GM12878 (cell line): ENCODE measurements around the gene CDC16. TPM values are rescaled to one million over a fixed set of nuclear protein-coding genes. Genes with fewer than 3 reads are reported as not detected.

ENCODE experiments used
- ATAC-seq: fragments of 200-7000 bp; cut with Tn5 transposase; 3 replicates; pipeline ENCODE4 v1.9.1; 2020; ENCODE audit warnings: mild to moderate bottlenecking, moderate library complexity
- BruUV-seq: library from RNA; stranded (reverse); fragments of 400-500 nt; replicated peaks from 2 replicates; lab custom pipeline; 2021; lab: Mats Ljungman, UMichigan
- CTCF ChIA-PET: fragments of 300-600 bp; sonication (Branson Sonifier 250); formaldehyde crosslinking; extraction: SDS; loops from one replicate; lab custom pipeline; 2021; ENCODE audit warnings: inconsistent platforms; lab: Yijun Ruan, JAX
- POLR2A ChIA-PET: fragments of 350-600 bp; formaldehyde crosslinking; extraction: SDS; loops from one replicate; lab custom pipeline; 2021; ENCODE audit warnings: inconsistent platforms; lab: Charles Lee
- RAD21 ChIA-PET: fragments of 300-600 bp; sonication (Branson Sonifier 250); formaldehyde crosslinking; loops from one replicate; lab custom pipeline; 2023; ENCODE audit warnings: antibody characterized with exemption; ENCODE audit not compliant: unreplicated experiment; lab: Charles Lee
- SMC1A ChIA-PET: fragments of 300-600 bp; sonication (Branson Sonifier 250); formaldehyde crosslinking; loops from one replicate; lab custom pipeline; 2023; ENCODE audit not compliant: unreplicated experiment, uncharacterized antibody; lab: Charles Lee
- DNase-seq: peaks from one replicate; pipeline ENCODE4 v3.0.0-alpha.2; 2011; ENCODE audit warnings: low read depth, low spot score
- FAIRE-seq: peaks from 3 replicates; lab custom pipeline; 2011; peaks lifted over from hg19 to GRCh38; lab: Jason Lieb, UNC
- H2AFZ ChIP-seq: 2 replicates; pipeline ENCODE4 v1.6.0; 2011; ENCODE audit warnings: low read depth, low read length, control low read depth; ENCODE audit not compliant: control insufficient read depth
- H3K27ac ChIP-seq: 2 replicates; pipeline ENCODE4 v1.5.1; 2011; ENCODE audit warnings: control low read depth; ENCODE audit not compliant: control insufficient read depth, insufficient read depth
- H3K27me3 ChIP-seq, 2 experiments: replicated peaks in 1 of 2; 2 replicates each; pipeline versions ENCODE4 v1.6.0 to v1.6.1; 2011; ENCODE audit warnings: low read length in 1 of 2; ENCODE audit not compliant: control insufficient read depth in 2 of 2, insufficient read depth in 2 of 2
- H3K36me3 ChIP-seq, 2 experiments: 2 replicates each; pipeline ENCODE4 v1.5.1; 2011; ENCODE audit warnings: low read length in 1 of 2; ENCODE audit not compliant: control insufficient read depth in 2 of 2, insufficient read depth in 2 of 2
- H3K4me1 ChIP-seq: 2 replicates; pipeline ENCODE4 v1.6.1; 2011; ENCODE audit warnings: mild to moderate bottlenecking, low read length, moderate library complexity, mixed read lengths; ENCODE audit not compliant: control insufficient read depth, insufficient read depth
- H3K4me2 ChIP-seq: 2 replicates; pipeline ENCODE4 v1.6.0; 2011; ENCODE audit warnings: control low read depth; ENCODE audit not compliant: control insufficient read depth, insufficient read depth
- H3K4me3 ChIP-seq: fragments of 200-600 bp; sonication (generic); 2 replicates; pipeline ENCODE4 v1.5.1; 2016
- H3K79me2 ChIP-seq: 2 replicates; pipeline ENCODE4 v1.6.0; 2011; ENCODE audit warnings: low read length; ENCODE audit not compliant: control insufficient read depth, insufficient read depth
- H3K9ac ChIP-seq: 2 replicates; pipeline ENCODE4 v1.8.0; 2011; ENCODE audit warnings: low read length, control low read depth, mixed read lengths; ENCODE audit not compliant: control insufficient read depth, insufficient read depth
- H3K9me3 ChIP-seq: replicated peaks from 3 replicates; pipeline ENCODE4 v1.5.1; 2011; ENCODE audit warnings: mild to moderate bottlenecking, low read length; ENCODE audit not compliant: control insufficient read depth, insufficient read depth
- H4K20me1 ChIP-seq: 2 replicates; pipeline ENCODE4 v1.6.0; 2011; ENCODE audit not compliant: control insufficient read depth, insufficient read depth
- BMI1 ChIP-seq: fragments of 450-650 bp; IDR thresholded peaks from 2 replicates; pipeline ENCODE4 v1.6.1; 2016; ENCODE audit warnings: mild to moderate bottlenecking, moderate library complexity, borderline replicate concordance
- CBFB ChIP-seq: IDR thresholded peaks from 2 replicates; pipeline ENCODE4 v1.6.1; 2016; ENCODE audit warnings: antibody characterized with exemption, low read depth
- CHD2 ChIP-seq: IDR thresholded peaks from 2 replicates; pipeline ENCODE4 v1.6.1; 2011; ENCODE audit warnings: low read depth, low read length, improper control_type of control experiment, borderline replicate concordance
- EED ChIP-seq: sonication (generic); IDR thresholded peaks from 2 replicates; pipeline ENCODE4 v1.6.1; 2016; ENCODE audit warnings: antibody characterized with exemption, low read depth
- EP300 ChIP-seq, 2 experiments: fragments of 150-350 bp in 1 of 2; IDR thresholded peaks; 2 replicates each; pipeline ENCODE4 v1.6.1; 2011 to 2012; ENCODE audit warnings: low read depth in 2 of 2, low read length in 2 of 2, borderline replicate concordance in 1 of 2, improper control_type of control experiment in 1 of 2, inconsistent platforms in 1 of 2; ENCODE audit not compliant: control insufficient read depth in 1 of 2
- HCFC1 ChIP-seq: fragments of 150-350 bp; IDR thresholded peaks from 2 replicates; pipeline ENCODE4 v1.6.1; 2014; ENCODE audit warnings: low read length
- KDM1A ChIP-seq: fragments of 200-600 bp; sonication (generic); IDR thresholded peaks from 2 replicates; pipeline ENCODE4 v1.6.1; 2016; ENCODE audit warnings: borderline replicate concordance
- ZBED1 ChIP-seq: IDR thresholded peaks from 2 replicates; pipeline ENCODE4 v1.6.1; 2016; ENCODE audit warnings: borderline replicate concordance
- ZSCAN29 ChIP-seq: fragments of 450-650 bp; IDR thresholded peaks from 2 replicates; pipeline ENCODE4 v1.6.1; 2017; ENCODE audit warnings: mild to moderate bottlenecking, moderate library complexity
- WGBS: methylation state at CpG from one replicate; pipeline ENCODE4 v1.1.6; 2016; ENCODE audit warnings: low lambda C conversion rate; ENCODE audit not compliant: insufficient replicate concordance, insufficient coverage; ENCODE audit errors: missing lambda C conversion rate; 5-methylcytosine and 5-hydroxymethylcytosine counted together
- in situ Hi-C: fragments of 300-500 bp; cut with MboI; formaldehyde crosslinking; loops from 9 replicates; pipeline ENCODE4 v1.14.3; 2018; ENCODE audit warnings: mixed read lengths
- intact Hi-C: fragments of 100-400 bp; cut with micrococcal nuclease; formaldehyde crosslinking; loops from one replicate; pipeline ENCODE4 v1.14.2; 2022; ENCODE audit not compliant: unreplicated experiment
- polyA plus RNA-seq, 11 experiments: library from polyadenylated mRNA; depleted of rRNA in 4 of 11; unstranded in 6 of 11; stranded (reverse) in 5 of 11; fragments of >200 nt; fragmentation: Nextera tagmentation in 4 of 11; fragmentation: Illumina TruSeq in 1 of 11; extraction: Ambion mirVana in 4 of 11; extraction: Trizol in 1 of 11; gene quantifications; 1 replicate in 1 of 11; 2 replicates in 10 of 11; pipeline versions ENCODE4 v1.2.1 to v1.2.3, GENCODE V29; 2011 to 2016; ENCODE audit warnings: inconsistent platforms in 2 of 11, missing spikeins in 2 of 11, low read depth in 1 of 11
- total RNA-seq, 4 experiments: library from RNA; depleted of rRNA in 3 of 4; stranded (reverse); fragments of >200 nt in 3 of 4; fragmentation: Illumina TruSeq in 1 of 4; extraction: Trizol in 1 of 4; gene quantifications; 2 replicates each; pipeline versions ENCODE4 v1.2.1 to v1.2.3, GENCODE V29; 2013 to 2021
- TF ChIP-seq, protein P1 (sequence below): fragments of 450-650 bp; IDR thresholded peaks from 2 replicates; pipeline ENCODE4 v1.6.1; 2017; ENCODE audit warnings: mild to moderate bottlenecking, moderate library complexity
- TF ChIP-seq, protein P2 (sequence below): fragments of 450-650 bp; IDR thresholded peaks from 2 replicates; pipeline ENCODE4 v1.6.1; 2016; ENCODE audit warnings: mild to moderate bottlenecking, moderate library complexity, borderline replicate concordance

The CDC16 gene
- total and polyA plus RNA-seq, 10 of the 15 experiments (the other 5 are each of a cell fraction or from before 2014, with no cell fraction given): 15.4 to 92.9 (median 31.4) TPM

DNA sequence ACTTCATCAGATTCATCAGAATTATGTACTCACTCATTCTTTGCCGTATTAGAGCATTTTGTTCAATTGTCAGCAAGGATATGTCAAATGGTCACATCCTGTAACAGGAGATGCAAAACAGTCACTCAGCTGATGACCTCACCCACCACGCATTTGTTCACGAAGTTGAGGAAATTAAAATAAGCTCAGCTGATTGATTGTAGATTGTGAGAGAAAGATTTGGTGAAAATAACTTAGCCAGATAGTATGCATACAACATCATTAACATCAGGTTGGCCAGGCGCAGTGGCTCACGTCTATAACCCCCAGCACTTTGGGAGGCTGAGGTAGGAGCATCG, 22.6 kb upstream of the CDC16 start:
- FAIRE-seq (no peak), DNase-seq (no peak), ATAC-seq (no peak)
- no peak overlapping the region for H3K4me2 ChIP-seq
- no peak overlapping the region for H3K4me3 ChIP-seq
- H3K27me3 ChIP-seq: no peaks in the 10 kb centered on the region; a peak in 1 of 4 replicates
- ChIA-PET CTCF (interaction anchor here (2.2 kb wide), 1 partner anchor 11 kb away, joined by 9 read pairs; no protein-coding TSS in a partner anchor), POLR2A (no interaction called here), RAD21 (no interaction called here), SMC1A (no interaction called here)
- TF ChIP-seq CHD2 (no peak), CBFB (no peak), EP300 (IDR thresholded peaks at IDR 0.05; ENCODE audit: borderline replicate concordance in 1 of 2, control insufficient read depth in 1 of 2, low read depth in 2 of 2, low read length in 2 of 2) (no peak), BMI1 (no peak), HCFC1 (no peak), EED (no peak), KDM1A (no peak), ZBED1 (no peak), ZSCAN29 (no peak)
- TF ChIP-seq, protein P1, sequence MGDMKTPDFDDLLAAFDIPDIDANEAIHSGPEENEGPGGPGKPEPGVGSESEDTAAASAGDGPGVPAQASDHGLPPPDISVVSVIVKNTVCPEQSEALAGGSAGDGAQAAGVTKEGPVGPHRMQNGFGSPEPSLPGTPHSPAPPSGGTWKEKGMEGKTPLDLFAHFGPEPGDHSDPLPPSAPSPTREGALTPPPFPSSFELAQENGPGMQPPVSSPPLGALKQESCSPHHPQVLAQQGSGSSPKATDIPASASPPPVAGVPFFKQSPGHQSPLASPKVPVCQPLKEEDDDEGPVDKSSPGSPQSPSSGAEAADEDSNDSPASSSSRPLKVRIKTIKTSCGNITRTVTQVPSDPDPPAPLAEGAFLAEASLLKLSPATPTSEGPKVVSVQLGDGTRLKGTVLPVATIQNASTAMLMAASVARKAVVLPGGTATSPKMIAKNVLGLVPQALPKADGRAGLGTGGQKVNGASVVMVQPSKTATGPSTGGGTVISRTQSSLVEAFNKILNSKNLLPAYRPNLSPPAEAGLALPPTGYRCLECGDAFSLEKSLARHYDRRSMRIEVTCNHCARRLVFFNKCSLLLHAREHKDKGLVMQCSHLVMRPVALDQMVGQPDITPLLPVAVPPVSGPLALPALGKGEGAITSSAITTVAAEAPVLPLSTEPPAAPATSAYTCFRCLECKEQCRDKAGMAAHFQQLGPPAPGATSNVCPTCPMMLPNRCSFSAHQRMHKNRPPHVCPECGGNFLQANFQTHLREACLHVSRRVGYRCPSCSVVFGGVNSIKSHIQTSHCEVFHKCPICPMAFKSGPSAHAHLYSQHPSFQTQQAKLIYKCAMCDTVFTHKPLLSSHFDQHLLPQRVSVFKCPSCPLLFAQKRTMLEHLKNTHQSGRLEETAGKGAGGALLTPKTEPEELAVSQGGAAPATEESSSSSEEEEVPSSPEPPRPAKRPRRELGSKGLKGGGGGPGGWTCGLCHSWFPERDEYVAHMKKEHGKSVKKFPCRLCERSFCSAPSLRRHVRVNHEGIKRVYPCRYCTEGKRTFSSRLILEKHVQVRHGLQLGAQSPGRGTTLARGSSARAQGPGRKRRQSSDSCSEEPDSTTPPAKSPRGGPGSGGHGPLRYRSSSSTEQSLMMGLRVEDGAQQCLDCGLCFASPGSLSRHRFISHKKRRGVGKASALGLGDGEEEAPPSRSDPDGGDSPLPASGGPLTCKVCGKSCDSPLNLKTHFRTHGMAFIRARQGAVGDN: no peak
- TF ChIP-seq, protein P2, sequence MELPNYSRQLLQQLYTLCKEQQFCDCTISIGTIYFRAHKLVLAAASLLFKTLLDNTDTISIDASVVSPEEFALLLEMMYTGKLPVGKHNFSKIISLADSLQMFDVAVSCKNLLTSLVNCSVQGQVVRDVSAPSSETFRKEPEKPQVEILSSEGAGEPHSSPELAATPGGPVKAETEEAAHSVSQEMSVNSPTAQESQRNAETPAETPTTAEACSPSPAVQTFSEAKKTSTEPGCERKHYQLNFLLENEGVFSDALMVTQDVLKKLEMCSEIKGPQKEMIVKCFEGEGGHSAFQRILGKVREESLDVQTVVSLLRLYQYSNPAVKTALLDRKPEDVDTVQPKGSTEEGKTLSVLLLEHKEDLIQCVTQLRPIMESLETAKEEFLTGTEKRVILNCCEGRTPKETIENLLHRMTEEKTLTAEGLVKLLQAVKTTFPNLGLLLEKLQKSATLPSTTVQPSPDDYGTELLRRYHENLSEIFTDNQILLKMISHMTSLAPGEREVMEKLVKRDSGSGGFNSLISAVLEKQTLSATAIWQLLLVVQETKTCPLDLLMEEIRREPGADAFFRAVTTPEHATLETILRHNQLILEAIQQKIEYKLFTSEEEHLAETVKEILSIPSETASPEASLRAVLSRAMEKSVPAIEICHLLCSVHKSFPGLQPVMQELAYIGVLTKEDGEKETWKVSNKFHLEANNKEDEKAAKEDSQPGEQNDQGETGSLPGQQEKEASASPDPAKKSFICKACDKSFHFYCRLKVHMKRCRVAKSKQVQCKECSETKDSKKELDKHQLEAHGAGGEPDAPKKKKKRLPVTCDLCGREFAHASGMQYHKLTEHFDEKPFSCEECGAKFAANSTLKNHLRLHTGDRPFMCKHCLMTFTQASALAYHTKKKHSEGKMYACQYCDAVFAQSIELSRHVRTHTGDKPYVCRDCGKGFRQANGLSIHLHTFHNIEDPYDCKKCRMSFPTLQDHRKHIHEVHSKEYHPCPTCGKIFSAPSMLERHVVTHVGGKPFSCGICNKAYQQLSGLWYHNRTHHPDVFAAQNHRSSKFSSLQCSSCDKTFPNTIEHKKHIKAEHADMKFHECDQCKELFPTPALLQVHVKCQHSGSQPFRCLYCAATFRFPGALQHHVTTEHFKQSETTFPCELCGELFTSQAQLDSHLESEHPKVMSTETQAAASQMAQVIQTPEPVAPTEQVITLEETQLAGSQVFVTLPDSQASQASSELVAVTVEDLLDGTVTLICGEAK: no peak
- intact Hi-C loops (no loop called here), in situ Hi-C loops (no loop called here)
- 52% methylated on average over 6 of the region's 6 CpGs for WGBS
- H3K79me2 ChIP-seq: no peaks in the 10 kb centered on the region
- no peaks in the 10 kb centered on the region for H3K36me3 ChIP-seq
- H2AFZ ChIP-seq: no peak overlapping the region
- no TSS peak for BruUV-seq
- H3K27ac ChIP-seq: no peak overlapping the region
- H3K4me1 ChIP-seq: no peaks in the 10 kb centered on the region
- H3K9me3 ChIP-seq: no peaks in the 10 kb centered on the region; the same call in 2 of the 3 replicates
- H3K9ac ChIP-seq: no peak overlapping the region
- H4K20me1 ChIP-seq: no peaks in the 10 kb centered on the region
